ENCODE results near the gene MYOZ1. TPM values are rescaled to one million over a fixed set of nuclear protein-coding genes. Genes with fewer than 3 reads are reported as not detected.

Gene MYOZ1
- total and polyA plus RNA-seq, 10 donors = 0.26 to 2.1 (median 0.60) TPM; not detected in 2

- no peak for DNase-seq
- WGBS, 5 donors = 78 to 92% (median 89%) methylated on average over 4 of the region's 4 CpGs
Observed at GRCh38 chr10:73609116-73609515, 32.2 kb downstream of the MYOZ1 start.

GRCh38 chr10:73601486-73601921 is 39.8 kb downstream of the MYOZ1 start:
- no peak for DNase-seq
- H3K27ac ChIP-seq = no peak overlapping the region

More at GRCh38 chr10:73609116-73609515, 32.2 kb downstream of the MYOZ1 start:
- Histone ChIP-seq H3K4me1 (no peaks in the 10 kb centered on the region), H3K9me3 (no peaks in the 10 kb centered on the region), H3K27me3 (replicated peaks in 1 of 7) (no peaks in the 10 kb centered on the region), H3K4me3 (no peak overlapping the region), H3K27ac (no peak overlapping the region), H3K36me3 (peaks cover 0 to 4% (median 0%) of the 10 kb centered on the region in 6 donors)
- intact Hi-C loops (cut with DNase I; ENCODE audit: low total_unique reads) = no loop called here
- no peak for TF ChIP-seq POLR2A (IDR thresholded peaks at IDR 0.05)

GRCh38 chr10:73597346-73597745 is 43.9 kb downstream of the MYOZ1 start:
- 95 to 100% (median 98%) methylated on average over 1 of the region's 1 CpG for WGBS, 5 donors
- no peak for DNase-seq

More at GRCh38 chr10:73601486-73601921, 39.8 kb downstream of the MYOZ1 start:
- WGBS, 5 donors = 63 to 83% (median 75%) methylated on average over 3 of the region's 3 CpGs
- Histone ChIP-seq H3K9me3 (no peaks in the 10 kb centered on the region), H3K4me3 (no peak overlapping the region), H3K4me1 (no peaks in the 10 kb centered on the region), H3K27me3 (replicated peaks in 1 of 7) (no peaks in the 10 kb centered on the region), H3K36me3 (no peaks in the 10 kb centered on the region)
- intact Hi-C loops (cut with DNase I; ENCODE audit: low total_unique reads) = no loop called here
- no peak for TF ChIP-seq POLR2AphosphoS5 (IDR thresholded peaks at IDR 0.05)
- TF ChIP-seq CTCF (IDR thresholded peaks at IDR 0.05 in 8 of 11, conservative IDR thresholded peaks at IDR 0.05 in 3 of 11) = no peak
- no peak for TF ChIP-seq POLR2A (IDR thresholded peaks at IDR 0.05)

GRCh38 chr10:73593812-73594211 is 47.5 kb downstream of the MYOZ1 start:
- H3K4me3 ChIP-seq = no peak overlapping the region
- H3K36me3 ChIP-seq = no peaks in the 10 kb centered on the region
- no peaks in the 10 kb centered on the region for H3K27me3 ChIP-seq (replicated peaks in 1 of 7)
- H3K9me3 ChIP-seq = no peaks in the 10 kb centered on the region
- peaks cover 10 to 28% (median 16%) of the 10 kb centered on the region in 6 donors for H3K4me1 ChIP-seq
- 79 to 90% (median 88%) methylated on average over 5 of the region's 5 CpGs for WGBS, 5 donors
- TF ChIP-seq POLR2A (IDR thresholded peaks at IDR 0.05) (no peak), CTCF (IDR thresholded peaks at IDR 0.05 in 8 of 11, conservative IDR thresholded peaks at IDR 0.05 in 3 of 11) (no peak), POLR2AphosphoS5 (IDR thresholded peaks at IDR 0.05) (no peak)
- intact Hi-C loops (cut with DNase I; ENCODE audit: low total_unique reads) = no loop called here
- H3K27ac ChIP-seq = no peak overlapping the region
- no peak for DNase-seq

More at GRCh38 chr10:73597346-73597745, 43.9 kb downstream of the MYOZ1 start:
- no peaks in the 10 kb centered on the region for H3K9me3 ChIP-seq
- no peaks in the 10 kb centered on the region for H3K36me3 ChIP-seq
- peaks cover 0 to 6% (median under 1%) of the 10 kb centered on the region in 6 donors for H3K4me1 ChIP-seq
- no peaks in the 10 kb centered on the region for H3K27me3 ChIP-seq (replicated peaks in 1 of 7)
- H3K27ac ChIP-seq = no peak overlapping the region
- no peak for TF ChIP-seq POLR2A (IDR thresholded peaks at IDR 0.05)
- no peak for TF ChIP-seq POLR2AphosphoS5 (IDR thresholded peaks at IDR 0.05)
- TF ChIP-seq CTCF (IDR thresholded peaks at IDR 0.05 in 8 of 11, conservative IDR thresholded peaks at IDR 0.05 in 3 of 11) = no peak
- no peak overlapping the region for H3K4me3 ChIP-seq
- intact Hi-C loops (cut with DNase I; ENCODE audit: low total_unique reads) = no loop called here

- Histone ChIP-seq H3K36me3 (no peaks in the 10 kb centered on the region), H3K27me3 (replicated peaks in 1 of 7) (no peaks in the 10 kb centered on the region), H3K27ac (no peak overlapping the region), H3K4me1 (peaks cover 10 to 28% (median 16%) of the 10 kb centered on the region in 6 donors), H3K9me3 (no peaks in the 10 kb centered on the region), H3K4me3 (no peak overlapping the region)
- intact Hi-C loops (cut with DNase I; ENCODE audit: low total_unique reads) = no loop called here
- WGBS, 5 donors = 94 to 99% (median 95%) methylated on average over 4 of the region's 4 CpGs
- DNase-seq = no peak
- TF ChIP-seq CTCF (IDR thresholded peaks at IDR 0.05 in 8 of 11, conservative IDR thresholded peaks at IDR 0.05 in 3 of 11) = no peak
- no peak for TF ChIP-seq POLR2A (IDR thresholded peaks at IDR 0.05)
- TF ChIP-seq POLR2AphosphoS5 (IDR thresholded peaks at IDR 0.05) = no peak
Observed at GRCh38 chr10:73593110-73593509, 48.2 kb downstream of the MYOZ1 start.
